ENCODE measurements around the gene TUBGCP2. TPM values are rescaled to one million over a fixed set of nuclear protein-coding genes. Genes with fewer than 3 reads are reported as not detected.
A peak's percentile ranks its signal among the peaks of the same experiment; 100 is the strongest.

The TUBGCP2 gene
- polyA plus RNA-seq, 1 donor (not counting 4 experiments of a cell fraction or from before 2014, with no cell fraction given), result 55.8 TPM

DNA sequence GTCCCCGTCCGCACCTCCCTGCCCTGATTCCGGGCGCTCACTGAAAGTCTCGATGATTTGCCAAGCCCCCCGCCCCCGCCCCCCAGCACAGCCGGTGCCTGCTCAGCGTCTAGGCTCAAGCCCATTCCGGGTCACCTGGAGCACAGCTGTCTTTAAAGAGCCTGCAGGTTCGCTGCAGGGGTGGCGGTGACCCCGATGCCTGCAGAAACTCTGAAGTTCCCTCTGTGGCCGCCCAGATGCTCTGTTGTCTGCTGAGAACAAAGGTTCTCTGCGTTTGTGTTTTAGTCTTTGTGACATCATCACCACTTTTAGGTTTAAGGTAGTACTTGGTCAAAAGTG, 70.2 kb downstream of the TUBGCP2 start:
- Histone ChIP-seq H3K9ac (ENCODE audit: control insufficient read depth, extremely low read depth, insufficient read depth, low read length) (no peak overlapping the region), H3K4me2 (ENCODE audit: control insufficient read depth, extremely low read depth, insufficient read depth, low read depth, low read length) (no peak overlapping the region), H3K4me3 (ENCODE audit: control insufficient read depth in 2 of 3, extremely low read depth in 1 of 3, insufficient read depth in 2 of 3, low read depth in 1 of 3, low read length in 3 of 3) (no peak overlapping the region), H3K27me3 (ENCODE audit: control insufficient read depth, extremely low read depth, insufficient read depth, low read length) (peaks cover 84% of the 10 kb centered on the region), H4K20me1 (ENCODE audit: control insufficient read depth, extremely low read depth, insufficient read depth, low read length) (no peaks in the 10 kb centered on the region), H3K9me1 (ENCODE audit: control insufficient read depth, extremely low read depth, insufficient read depth, low read length) (no peaks in the 10 kb centered on the region), H3K4me1 (ENCODE audit: control insufficient read depth, extremely low read depth, insufficient read depth, low read length) (peaks cover 12% of the 10 kb centered on the region), H3K27ac (ENCODE audit: control insufficient read depth, insufficient read depth, low read length) (no peak overlapping the region), H3K79me2 (ENCODE audit: control insufficient read depth, insufficient read depth, low read length) (no peaks in the 10 kb centered on the region), H3K36me3 (ENCODE audit: control insufficient read depth in 2 of 2, extremely low read depth in 1 of 2, insufficient read depth in 2 of 2, low read length in 2 of 2) (no peaks in the 10 kb centered on the region), H2AFZ (ENCODE audit: control insufficient read depth, low read length) (no peak overlapping the region), H3K9me3 (ENCODE audit: control insufficient read depth, low read depth, low read length) (no peaks in the 10 kb centered on the region)
- TF ChIP-seq EZH2 (IDR thresholded peaks at IDR 0.05; ENCODE audit: low read length) (no peak), CTCF (optimal IDR thresholded peaks at IDR 0.05 in 1 of 3, IDR thresholded peaks at IDR 0.05 in 1 of 3, conservative IDR thresholded peaks at IDR 0.05 in 1 of 3; ENCODE audit: extremely low read depth in 1 of 3, insufficient read depth in 2 of 3, low read length in 3 of 3) (no peak)
- dilution Hi-C loops (cut with MboI; ENCODE audit: extremely low pct_ligation_motif_present, low sequenced_read_pairs), result no loop called here
- DNase-seq (ENCODE audit: low read depth, low spot score) (no peak), FAIRE-seq (no peak)

GRCh38 chr10:133237588-133238465, 70.8 kb downstream of the TUBGCP2 start, which contains the start of gene VENTX:
Gene VENTX (plus strand): TSS chr10:133237855. CDS start chr10:133237915, 60 bp downstream.
- H3K9me1 ChIP-seq (ENCODE audit: control insufficient read depth, extremely low read depth, insufficient read depth, low read length), result no peaks in the 10 kb centered on the region
- no peak within 1 kb of the TSS for H3K4me2 ChIP-seq (ENCODE audit: control insufficient read depth, extremely low read depth, insufficient read depth, low read depth, low read length)
- H3K4me1 ChIP-seq (ENCODE audit: control insufficient read depth, extremely low read depth, insufficient read depth, low read length), result peaks cover 8% of the 10 kb centered on the region
- DNase-seq (ENCODE audit: low read depth, low spot score), result no peak
- dilution Hi-C loops (cut with MboI; ENCODE audit: extremely low pct_ligation_motif_present, low sequenced_read_pairs), result no loop called here
- H3K36me3 ChIP-seq (ENCODE audit: control insufficient read depth in 2 of 2, extremely low read depth in 1 of 2, insufficient read depth in 2 of 2, low read length in 2 of 2), result no peaks in the 10 kb centered on the region
- no peak within 1 kb of the TSS for H3K27ac ChIP-seq (ENCODE audit: control insufficient read depth, insufficient read depth, low read length)
- FAIRE-seq, result no peak
- no peaks in the 10 kb centered on the region for H4K20me1 ChIP-seq (ENCODE audit: control insufficient read depth, extremely low read depth, insufficient read depth, low read length)
- H2AFZ ChIP-seq (ENCODE audit: control insufficient read depth, low read length), result no peak within 1 kb of the TSS
- peak within 1 kb of the TSS in 1 of 3 experiments; percentile 22 for H3K4me3 ChIP-seq (ENCODE audit: control insufficient read depth in 2 of 3, extremely low read depth in 1 of 3, insufficient read depth in 2 of 3, low read depth in 1 of 3, low read length in 3 of 3)
- peaks cover 84% of the 10 kb centered on the region for H3K27me3 ChIP-seq (ENCODE audit: control insufficient read depth, extremely low read depth, insufficient read depth, low read length)
- no peak for TF ChIP-seq CTCF (optimal IDR thresholded peaks at IDR 0.05 in 1 of 3, IDR thresholded peaks at IDR 0.05 in 1 of 3, conservative IDR thresholded peaks at IDR 0.05 in 1 of 3; ENCODE audit: extremely low read depth in 1 of 3, insufficient read depth in 2 of 3, low read length in 3 of 3)
- TF ChIP-seq EZH2 (IDR thresholded peaks at IDR 0.05; ENCODE audit: low read length), result peak; percentile 57
- no peak within 1 kb of the TSS for H3K9ac ChIP-seq (ENCODE audit: control insufficient read depth, extremely low read depth, insufficient read depth, low read length)
- no peaks in the 10 kb centered on the region for H3K9me3 ChIP-seq (ENCODE audit: control insufficient read depth, low read depth, low read length)
- no peaks in the 10 kb centered on the region for H3K79me2 ChIP-seq (ENCODE audit: control insufficient read depth, insufficient read depth, low read length)

Data from keratinocyte (primary cell).